Thoracic aorta (tissue), 2 donors: ENCODE data around the gene PGAP3. TPM values are rescaled to one million over a fixed set of nuclear protein-coding genes. Genes with fewer than 3 reads are reported as not detected.
A peak's percentile ranks its signal among the peaks of the same experiment; 100 is the strongest.
"Not testable (repeated sequence)": the region's sequence is repeated elsewhere in the genome, so short reads cannot be mapped to it uniquely, and the experiment has no call there.

Source experiments
- ATAC-seq: fragments of 150-250 bp; one replicate; pipeline ENCODE4 v1.8.0; 2017; ENCODE audit warnings: low read depth; ENCODE audit not compliant: insufficient number of reproducible peaks, low FRiP score
- DNase-seq: peaks from one replicate; pipeline ENCODE4 v3.0.0-alpha.2; 2020; ENCODE audit warnings: low spot score
- H3K27ac ChIP-seq, 2 donors: fragments of 200-600 bp; sonication (generic); 1 replicate in 1 of 2; 2 replicates in 1 of 2; pipeline ENCODE4 v1.5.1; 2016; ENCODE audit warnings: mild to moderate bottlenecking in 2 of 2, moderate library complexity in 2 of 2
- H3K27me3 ChIP-seq: fragments of 200-600 bp; sonication (generic); replicated peaks from 2 replicates; pipeline ENCODE4 v1.6.0; 2016; ENCODE audit warnings: mild to moderate bottlenecking; ENCODE audit not compliant: insufficient read depth
- H3K36me3 ChIP-seq: fragments of 200-600 bp; sonication (generic); one replicate; pipeline ENCODE4 v1.5.1; 2016
- H3K4me1 ChIP-seq, 2 donors: fragments of 200-600 bp; sonication (generic); 1 replicate in 1 of 2; 2 replicates in 1 of 2; pipeline versions ENCODE4 v1.5.1 to v1.6.0; 2016; ENCODE audit warnings: low read depth in 2 of 2, mild to moderate bottlenecking in 1 of 2; ENCODE audit not compliant: control insufficient read depth in 1 of 2
- H3K4me3 ChIP-seq: fragments of 200-600 bp; sonication (generic); 2 replicates; pipeline ENCODE4 v1.5.1; 2016; ENCODE audit warnings: mild to moderate bottlenecking
- H3K9me3 ChIP-seq: fragments of 200-600 bp; sonication (generic); 2 replicates; pipeline ENCODE4 v1.5.1; 2016
- total RNA-seq, 2 donors: library from RNA; depleted of rRNA; stranded (reverse); fragments of >200 nt; gene quantifications; one replicate each; pipeline versions ENCODE4 v1.1.0 to v1.2.3, GENCODE V29; 2016
- TF ChIP-seq, protein P1 (sequence below): fragments of 200-600 bp; sonication (generic); IDR thresholded peaks from one replicate; pipeline ENCODE4 v1.5.1; 2019; ENCODE audit warnings: antibody characterized with exemption

PGAP3 gene
- total RNA-seq, 2 donors from 2014 or later, result 19.9 to 27.2 TPM

DNA sequence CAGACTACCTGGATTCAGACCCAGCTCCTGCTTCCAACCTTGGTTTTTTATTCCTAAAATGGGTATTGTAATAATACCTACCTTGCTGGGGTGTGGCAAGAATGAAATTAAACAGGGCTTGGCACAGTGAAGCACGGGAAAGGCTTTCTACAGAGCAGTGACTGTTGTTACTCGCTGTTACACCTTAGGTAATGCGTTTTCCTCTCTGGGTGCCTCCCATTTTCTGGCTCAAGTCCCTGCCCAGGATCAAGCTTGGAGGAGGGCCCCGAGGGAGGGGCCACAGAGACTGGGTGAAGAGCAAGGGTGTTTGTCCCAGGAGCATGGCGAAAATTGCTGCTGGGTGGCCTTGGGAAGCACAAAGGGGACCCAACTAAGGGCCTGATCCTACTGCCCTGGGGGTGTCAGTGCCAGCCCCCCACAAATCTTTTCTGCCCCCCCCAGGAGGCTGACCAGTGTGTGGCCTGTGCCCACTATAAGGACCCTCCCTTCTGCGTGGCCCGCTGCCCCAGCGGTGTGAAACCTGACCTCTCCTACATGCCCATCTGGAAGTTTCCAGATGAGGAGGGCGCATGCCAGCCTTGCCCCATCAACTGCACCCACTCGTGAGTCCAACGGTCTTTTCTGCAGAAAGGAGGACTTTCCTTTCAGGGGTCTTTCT, 29.2 kb upstream of the PGAP3 start:
- DNase-seq, result no peak
- H3K27ac ChIP-seq, result peak overlapping the region in 1 of 2 donors; percentile 10

DNA sequence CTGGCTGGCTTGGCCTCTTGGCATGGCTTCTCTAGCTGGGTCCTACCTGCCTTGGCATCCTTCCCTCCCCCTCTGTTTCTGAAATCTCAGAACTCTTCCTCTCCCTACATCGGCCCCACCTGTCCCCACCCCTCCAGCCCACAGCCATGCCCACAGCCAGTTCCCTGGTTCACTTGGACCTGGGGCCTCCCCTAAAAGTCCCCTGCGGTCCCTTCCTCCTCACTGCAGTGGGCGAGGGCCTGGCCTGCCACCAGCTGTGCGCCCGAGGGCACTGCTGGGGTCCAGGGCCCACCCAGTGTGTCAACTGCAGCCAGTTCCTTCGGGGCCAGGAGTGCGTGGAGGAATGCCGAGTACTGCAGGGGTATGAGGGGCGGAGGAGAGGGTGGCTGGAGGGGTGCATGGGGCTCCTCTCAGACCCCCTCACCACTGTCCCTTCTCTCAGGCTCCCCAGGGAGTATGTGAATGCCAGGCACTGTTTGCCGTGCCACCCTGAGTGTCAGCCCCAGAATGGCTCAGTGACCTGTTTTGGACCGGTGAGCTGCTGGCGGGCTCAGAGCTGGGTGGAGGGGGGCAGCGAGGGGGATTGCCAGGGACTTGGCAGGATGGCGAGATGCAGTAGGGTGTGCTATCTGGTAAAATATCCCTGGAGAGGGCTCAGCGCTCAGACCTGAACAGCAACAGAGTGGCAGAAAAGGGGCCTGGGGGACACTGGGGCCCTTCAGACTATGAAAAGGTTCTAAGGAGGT, 28.4 kb upstream of the PGAP3 start:
- H3K27ac ChIP-seq, result peak overlapping the region in 1 of 2 donors; percentile 10
- TF ChIP-seq, protein P1, sequence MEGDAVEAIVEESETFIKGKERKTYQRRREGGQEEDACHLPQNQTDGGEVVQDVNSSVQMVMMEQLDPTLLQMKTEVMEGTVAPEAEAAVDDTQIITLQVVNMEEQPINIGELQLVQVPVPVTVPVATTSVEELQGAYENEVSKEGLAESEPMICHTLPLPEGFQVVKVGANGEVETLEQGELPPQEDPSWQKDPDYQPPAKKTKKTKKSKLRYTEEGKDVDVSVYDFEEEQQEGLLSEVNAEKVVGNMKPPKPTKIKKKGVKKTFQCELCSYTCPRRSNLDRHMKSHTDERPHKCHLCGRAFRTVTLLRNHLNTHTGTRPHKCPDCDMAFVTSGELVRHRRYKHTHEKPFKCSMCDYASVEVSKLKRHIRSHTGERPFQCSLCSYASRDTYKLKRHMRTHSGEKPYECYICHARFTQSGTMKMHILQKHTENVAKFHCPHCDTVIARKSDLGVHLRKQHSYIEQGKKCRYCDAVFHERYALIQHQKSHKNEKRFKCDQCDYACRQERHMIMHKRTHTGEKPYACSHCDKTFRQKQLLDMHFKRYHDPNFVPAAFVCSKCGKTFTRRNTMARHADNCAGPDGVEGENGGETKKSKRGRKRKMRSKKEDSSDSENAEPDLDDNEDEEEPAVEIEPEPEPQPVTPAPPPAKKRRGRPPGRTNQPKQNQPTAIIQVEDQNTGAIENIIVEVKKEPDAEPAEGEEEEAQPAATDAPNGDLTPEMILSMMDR, result no peak
- H3K36me3 ChIP-seq, result peaks cover 86% of the 10 kb centered on the region
- H3K27me3 ChIP-seq, result no peaks in the 10 kb centered on the region
- DNase-seq (no peak), ATAC-seq (no peak)
- H3K4me3 ChIP-seq, result no peak overlapping the region
- no peaks in the 10 kb centered on the region for H3K4me1 ChIP-seq
- H3K9me3 ChIP-seq, result no peaks in the 10 kb centered on the region

More for the DNA sequence above, 29.2 kb upstream of the PGAP3 start:
- Histone ChIP-seq H3K4me1 (no peaks in the 10 kb centered on the region), H3K36me3 (peaks cover 81% of the 10 kb centered on the region), H3K4me3 (no peak overlapping the region), H3K9me3 (no peaks in the 10 kb centered on the region), H3K27me3 (no peaks in the 10 kb centered on the region)
- ATAC-seq, result no peak
- TF ChIP-seq, protein P1, result no peak

DNA sequence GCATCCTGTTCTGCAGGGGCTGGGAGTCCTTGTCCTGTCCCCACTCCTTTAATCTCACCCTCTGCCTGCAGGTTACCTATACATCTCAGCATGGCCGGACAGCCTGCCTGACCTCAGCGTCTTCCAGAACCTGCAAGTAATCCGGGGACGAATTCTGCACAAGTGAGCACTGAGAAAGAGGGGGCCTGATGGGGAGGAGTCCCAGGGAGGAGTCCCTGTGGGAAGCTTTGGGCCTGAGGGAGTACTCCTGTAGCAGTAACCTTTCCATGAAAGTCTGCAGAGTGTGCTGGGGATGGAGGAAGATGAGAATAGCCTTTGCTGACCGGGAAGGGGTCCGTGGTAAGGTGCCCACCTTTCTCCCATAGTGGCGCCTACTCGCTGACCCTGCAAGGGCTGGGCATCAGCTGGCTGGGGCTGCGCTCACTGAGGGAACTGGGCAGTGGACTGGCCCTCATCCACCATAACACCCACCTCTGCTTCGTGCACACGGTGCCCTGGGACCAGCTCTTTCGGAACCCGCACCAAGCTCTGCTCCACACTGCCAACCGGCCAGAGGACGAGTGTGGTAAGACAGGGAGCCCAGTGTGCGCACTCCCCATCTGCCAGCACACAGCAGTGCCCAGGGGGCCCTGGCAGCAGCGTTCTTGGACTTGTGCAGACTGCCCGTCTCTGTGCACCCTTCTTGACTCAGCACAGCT, 27.7 kb upstream of the PGAP3 start:
- Histone ChIP-seq H3K36me3 (peaks cover 88% of the 10 kb centered on the region), H3K27ac (no peak overlapping the region)
- DNase-seq, result no peak

GRCh38 chr17:39714234-39714633, 26.4 kb upstream of the PGAP3 start:
- TF ChIP-seq, protein P1, result no peak
- Histone ChIP-seq H3K9me3 (no peaks in the 10 kb centered on the region), H3K27ac (no peak overlapping the region), H3K27me3 (no peaks in the 10 kb centered on the region), H3K4me1 (no peaks in the 10 kb centered on the region), H3K4me3 (no peak overlapping the region), H3K36me3 (peaks cover 88% of the 10 kb centered on the region)
- ATAC-seq, result no peak
- no peak for DNase-seq

More for the DNA sequence above, 27.7 kb upstream of the PGAP3 start:
- H3K4me3 ChIP-seq, result no peak overlapping the region
- H3K4me1 ChIP-seq, result no peaks in the 10 kb centered on the region
- TF ChIP-seq, protein P1, result no peak
- no peaks in the 10 kb centered on the region for H3K27me3 ChIP-seq
- ATAC-seq, result no peak
- H3K9me3 ChIP-seq, result no peaks in the 10 kb centered on the region

DNA sequence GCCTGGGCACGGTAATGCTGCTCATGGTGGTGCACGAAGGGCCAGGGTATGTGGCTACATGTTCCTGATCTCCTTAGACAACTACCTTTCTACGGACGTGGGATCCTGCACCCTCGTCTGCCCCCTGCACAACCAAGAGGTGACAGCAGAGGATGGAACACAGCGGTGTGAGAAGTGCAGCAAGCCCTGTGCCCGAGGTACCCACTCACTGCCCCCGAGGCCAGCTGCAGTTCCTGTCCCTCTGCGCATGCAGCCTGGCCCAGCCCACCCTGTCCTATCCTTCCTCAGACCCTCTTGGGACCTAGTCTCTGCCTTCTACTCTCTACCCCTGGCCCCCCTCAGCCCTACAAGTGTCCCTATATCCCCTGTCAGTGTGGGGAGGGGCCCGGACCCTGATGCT, 24.0 kb upstream of the PGAP3 start:
- Histone ChIP-seq H3K27me3 (no peaks in the 10 kb centered on the region), H3K9me3 (no peaks in the 10 kb centered on the region), H3K36me3 (peaks cover 96% of the 10 kb centered on the region), H3K4me1 (peaks cover 0 to 4% of the 10 kb centered on the region in 2 donors), H3K27ac (no peak overlapping the region), H3K4me3 (no peak overlapping the region)
- DNase-seq (no peak), ATAC-seq (no peak)
- TF ChIP-seq, protein P1, result no peak

DNA sequence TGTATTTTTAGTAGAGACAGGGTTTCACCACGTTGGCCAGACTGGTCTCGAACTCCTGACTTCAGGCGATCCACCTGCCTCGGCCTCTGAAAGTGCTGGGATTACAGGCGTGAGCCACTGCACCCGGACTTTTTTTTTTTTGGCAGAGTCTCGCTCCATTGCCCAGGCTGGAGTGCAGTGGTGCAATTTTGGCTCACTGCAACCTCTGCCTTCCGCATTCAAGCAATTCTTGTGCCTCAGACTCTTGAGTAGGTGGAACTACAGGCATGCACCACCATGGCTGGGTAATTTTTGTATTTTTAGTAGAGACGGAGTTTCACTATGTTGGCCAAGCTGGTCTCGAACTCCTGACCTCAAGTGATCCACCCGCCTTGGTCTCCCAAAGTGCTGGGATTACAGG, 23.2 kb upstream of the PGAP3 start:
- not testable (repeated sequence) for DNase-seq, H3K4me3 ChIP-seq, ATAC-seq, H3K27me3 ChIP-seq, H3K27ac ChIP-seq, H3K9me3 ChIP-seq
- Histone ChIP-seq H3K36me3 (peaks cover 89% of the 10 kb centered on the region), H3K4me1 (peaks cover 5 to 12% of the 10 kb centered on the region in 2 donors)
